Measurements from ENCODE around the gene HTR2A. TPM values are rescaled to one million over a fixed set of nuclear protein-coding genes. Genes with fewer than 3 reads are reported as not detected.

The HTR2A gene
- total RNA-seq, 1 donor from 2014 or later, result 13.0 TPM

- DNase-seq (ENCODE audit: low spot score in 2 of 2) (no peak), FAIRE-seq (no peak)
Measured at GRCh38 chr13:46874006-46874405, 22.8 kb downstream of the HTR2A start.

- DNase-seq (ENCODE audit: low spot score in 2 of 2), result no peak
- no peak for FAIRE-seq
Measured at GRCh38 chr13:46871557-46871956, 25.3 kb downstream of the HTR2A start.

GRCh38 chr13:46868091-46868490 lies 28.8 kb downstream of the HTR2A start:
- DNase-seq (ENCODE audit: low spot score in 2 of 2) (no peak), FAIRE-seq (no peak)

- no peak for FAIRE-seq
- no peak for DNase-seq (ENCODE audit: low spot score in 2 of 2)
Measured at GRCh38 chr13:46866150-46866549, 30.7 kb downstream of the HTR2A start.

- DNase-seq (ENCODE audit: low spot score in 2 of 2), result no peak
- no peak for FAIRE-seq
Measured at GRCh38 chr13:46864941-46865340, 31.9 kb downstream of the HTR2A start.

- FAIRE-seq, result no peak
- DNase-seq (ENCODE audit: low spot score in 2 of 2), result no peak
Measured at GRCh38 chr13:46861959-46862358, 34.9 kb downstream of the HTR2A start.

- no peak for FAIRE-seq
- DNase-seq (ENCODE audit: low spot score in 2 of 2), result no peak
Measured at GRCh38 chr13:46860722-46861121, 36.1 kb downstream of the HTR2A start.

GRCh38 chr13:46858776-46859175 lies 38.1 kb downstream of the HTR2A start:
- DNase-seq (ENCODE audit: low spot score in 2 of 2) (no peak), FAIRE-seq (no peak)

- FAIRE-seq (no peak), DNase-seq (ENCODE audit: low spot score in 2 of 2) (no peak)
Measured at GRCh38 chr13:46858163-46858562, 38.7 kb downstream of the HTR2A start.

- DNase-seq (ENCODE audit: low spot score in 2 of 2) (no peak), FAIRE-seq (no peak)
Measured at GRCh38 chr13:46855664-46856063, 41.2 kb downstream of the HTR2A start.

GRCh38 chr13:46855166-46855565 lies 41.7 kb downstream of the HTR2A start:
- DNase-seq (ENCODE audit: low spot score in 2 of 2) (no peak), FAIRE-seq (no peak)

- FAIRE-seq (no peak), DNase-seq (ENCODE audit: low spot score in 2 of 2) (no peak)
Measured at GRCh38 chr13:46852168-46852567, 44.7 kb downstream of the HTR2A start.

- DNase-seq (ENCODE audit: low spot score in 2 of 2) (no peak), FAIRE-seq (no peak)
Measured at GRCh38 chr13:46850214-46850613, 46.6 kb downstream of the HTR2A start.

- DNase-seq (ENCODE audit: low spot score in 2 of 2) (no peak), FAIRE-seq (no peak)
Measured at GRCh38 chr13:46846726-46847125, 50.1 kb downstream of the HTR2A start.

GRCh38 chr13:46845146-46845545 lies 51.7 kb downstream of the HTR2A start:
- FAIRE-seq (no peak), DNase-seq (ENCODE audit: low spot score in 2 of 2) (no peak)

GRCh38 chr13:46844431-46844830 lies 52.4 kb downstream of the HTR2A start:
- no peak for FAIRE-seq
- DNase-seq (ENCODE audit: low spot score in 2 of 2), result no peak

- FAIRE-seq, result no peak
- DNase-seq (ENCODE audit: low spot score in 2 of 2), result no peak
Measured at GRCh38 chr13:46839399-46839798, 57.5 kb downstream of the HTR2A start.

- FAIRE-seq, result no peak
- DNase-seq (ENCODE audit: low spot score in 2 of 2), result no peak
Measured at GRCh38 chr13:46834657-46835056, 62.2 kb downstream of the HTR2A start.

- peak; percentile 55 for FAIRE-seq
- DNase-seq (ENCODE audit: low spot score in 2 of 2), result peak in 1 of 2 donors; percentile 10
Measured at GRCh38 chr13:46831588-46832194, 65.2 kb downstream of the HTR2A start.

GRCh38 chr13:46830405-46831005 lies 66.3 kb downstream of the HTR2A start:
- no peak for DNase-seq (ENCODE audit: low spot score in 2 of 2)
- FAIRE-seq, result no peak

GRCh38 chr13:46822551-46822950 lies 74.3 kb downstream of the HTR2A start:
- DNase-seq (ENCODE audit: low spot score in 2 of 2), result no peak
- no peak for FAIRE-seq

- DNase-seq (ENCODE audit: low spot score in 2 of 2) (no peak), FAIRE-seq (no peak)
Measured at GRCh38 chr13:46817838-46818476, 78.9 kb downstream of the HTR2A start.
